Measurements from ENCODE around the gene ANKH. TPM values are rescaled to one million over a fixed set of nuclear protein-coding genes. Genes with fewer than 3 reads are reported as not detected.

ANKH gene
- total RNA-seq, 1 experiment from 2014 or later, result 65.2 TPM

GRCh38 chr5:14698495-14698894 is 173.1 kb downstream of the ANKH start:
- H3K79me2 ChIP-seq (ENCODE audit: insufficient read depth, low read length), result no peaks in the 10 kb centered on the region
- peaks cover 5 to 11% of the 10 kb centered on the region in 2 experiments; a peak in 2 of 4 replicates for H3K36me3 ChIP-seq (ENCODE audit: control insufficient read depth in 1 of 2, insufficient read depth in 2 of 2, low read length in 2 of 2)
- no peak overlapping the region for H3K4me2 ChIP-seq (ENCODE audit: low read length)
- no peaks in the 10 kb centered on the region for H3K9me3 ChIP-seq (ENCODE audit: control insufficient read depth in 1 of 2, insufficient read depth in 1 of 2, low read depth in 1 of 2, low read length in 2 of 2)
- no peak for ATAC-seq
- ChIA-PET RAD21 (ENCODE audit: low non-redundant PET in 1 of 2, low total read pairs in 2 of 2, uncharacterized antibody in 2 of 2, unreplicated experiment in 2 of 2) (no interaction called here), CTCF (no interaction called here), POLR2A (no interaction called here)
- H3K9me2 ChIP-seq (ENCODE audit: insufficient read depth), result no peaks in the 10 kb centered on the region
- H3K4me3 ChIP-seq (replicated peaks in 1 of 2; ENCODE audit: low read depth in 1 of 2, low read length in 2 of 2), result no peak overlapping the region
- intact Hi-C loops (cut with micrococcal nuclease), result no loop called here
- TF ChIP-seq, protein P1, sequence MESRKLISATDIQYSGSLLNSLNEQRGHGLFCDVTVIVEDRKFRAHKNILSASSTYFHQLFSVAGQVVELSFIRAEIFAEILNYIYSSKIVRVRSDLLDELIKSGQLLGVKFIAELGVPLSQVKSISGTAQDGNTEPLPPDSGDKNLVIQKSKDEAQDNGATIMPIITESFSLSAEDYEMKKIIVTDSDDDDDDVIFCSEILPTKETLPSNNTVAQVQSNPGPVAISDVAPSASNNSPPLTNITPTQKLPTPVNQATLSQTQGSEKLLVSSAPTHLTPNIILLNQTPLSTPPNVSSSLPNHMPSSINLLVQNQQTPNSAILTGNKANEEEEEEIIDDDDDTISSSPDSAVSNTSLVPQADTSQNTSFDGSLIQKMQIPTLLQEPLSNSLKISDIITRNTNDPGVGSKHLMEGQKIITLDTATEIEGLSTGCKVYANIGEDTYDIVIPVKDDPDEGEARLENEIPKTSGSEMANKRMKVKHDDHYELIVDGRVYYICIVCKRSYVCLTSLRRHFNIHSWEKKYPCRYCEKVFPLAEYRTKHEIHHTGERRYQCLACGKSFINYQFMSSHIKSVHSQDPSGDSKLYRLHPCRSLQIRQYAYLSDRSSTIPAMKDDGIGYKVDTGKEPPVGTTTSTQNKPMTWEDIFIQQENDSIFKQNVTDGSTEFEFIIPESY (IDR thresholded peaks at IDR 0.05; ENCODE audit: extremely low read depth, insufficient replicate concordance, low read length), result no peak
- no peak for TF ChIP-seq SRF (IDR thresholded peaks at IDR 0.05; ENCODE audit: low read depth)
- H3K27ac ChIP-seq (ENCODE audit: low read depth, low read length), result no peak overlapping the region
- H4K20me1 ChIP-seq (ENCODE audit: insufficient read depth), result no peaks in the 10 kb centered on the region
- no peaks in the 10 kb centered on the region for H3K4me1 ChIP-seq (ENCODE audit: control insufficient read depth in 1 of 2, insufficient read depth in 2 of 2, low read length in 2 of 2)
- no peak for DNase-seq (ENCODE audit: low read depth, low spot score)
- H2AFZ ChIP-seq (ENCODE audit: low read depth, low read length, poor library complexity, severe bottlenecking), result no peak overlapping the region
- no peaks in the 10 kb centered on the region for H3K27me3 ChIP-seq (ENCODE audit: insufficient read depth, low read length)
- no peak overlapping the region for H3K9ac ChIP-seq (ENCODE audit: low read length)
- no TSS peak for BruUV-seq (replicated peaks)

DNA sequence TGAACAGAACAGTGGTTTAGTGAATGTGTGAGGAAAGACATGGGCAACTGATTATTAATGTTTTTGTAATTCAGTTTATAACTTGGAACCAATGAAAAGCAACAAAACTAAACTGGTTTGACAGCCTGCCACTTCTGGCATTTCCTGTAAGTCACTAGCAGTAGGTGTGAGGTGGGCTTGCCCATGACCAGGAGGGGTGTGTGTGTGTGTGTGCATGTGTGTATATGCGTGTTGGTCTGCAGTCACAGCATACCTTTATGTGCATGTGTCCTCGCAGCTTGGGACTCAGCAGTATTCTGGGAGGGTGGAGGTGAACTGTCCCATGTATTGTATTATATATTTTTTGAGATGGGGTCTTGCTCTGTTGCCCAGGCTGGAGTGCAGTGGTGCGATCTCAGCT is 174.7 kb downstream of the ANKH start:
- RAD21 ChIA-PET (ENCODE audit: low non-redundant PET in 1 of 2, low total read pairs in 2 of 2, uncharacterized antibody in 2 of 2, unreplicated experiment in 2 of 2), result no interaction called here
- no peak overlapping the region for H2AFZ ChIP-seq (ENCODE audit: low read depth, low read length, poor library complexity, severe bottlenecking)
- TF ChIP-seq JUND (IDR thresholded peaks at IDR 0.05), result no peak
- no peak for TF ChIP-seq POLR2AphosphoS5 (IDR thresholded peaks at IDR 0.05; ENCODE audit: low read depth, low read length)
- TF ChIP-seq EZH2phosphoT487 (IDR thresholded peaks at IDR 0.05; ENCODE audit: borderline replicate concordance), result no peak
- H3K9ac ChIP-seq (ENCODE audit: low read length), result no peak overlapping the region
- no TSS peak for BruUV-seq (replicated peaks)
- no peak overlapping the region for H3K4me3 ChIP-seq (replicated peaks in 1 of 2; ENCODE audit: low read depth in 1 of 2, low read length in 2 of 2)
- no peak overlapping the region for H3K4me2 ChIP-seq (ENCODE audit: low read length)
- H3K79me2 ChIP-seq (ENCODE audit: insufficient read depth, low read length), result no peaks in the 10 kb centered on the region
- no peaks in the 10 kb centered on the region for H3K4me1 ChIP-seq (ENCODE audit: control insufficient read depth in 1 of 2, insufficient read depth in 2 of 2, low read length in 2 of 2)
- no peaks in the 10 kb centered on the region for H3K9me3 ChIP-seq (ENCODE audit: control insufficient read depth in 1 of 2, insufficient read depth in 1 of 2, low read depth in 1 of 2, low read length in 2 of 2)
- no peaks in the 10 kb centered on the region for H4K20me1 ChIP-seq (ENCODE audit: insufficient read depth)
- DNase-seq (ENCODE audit: low read depth, low spot score) (no peak), ATAC-seq (no peak)
- no peaks in the 10 kb centered on the region for H3K9me2 ChIP-seq (ENCODE audit: insufficient read depth)
- CTCF ChIA-PET, result no interaction called here
- intact Hi-C loops (cut with micrococcal nuclease), result no loop called here
- POLR2A ChIA-PET, result no interaction called here
- H3K27ac ChIP-seq (ENCODE audit: low read depth, low read length), result no peak overlapping the region
- peaks cover 10 to 24% of the 10 kb centered on the region in 2 experiments; a peak in 3 of 4 replicates for H3K36me3 ChIP-seq (ENCODE audit: control insufficient read depth in 1 of 2, insufficient read depth in 2 of 2, low read length in 2 of 2)
- no peaks in the 10 kb centered on the region for H3K27me3 ChIP-seq (ENCODE audit: insufficient read depth, low read length)
